T-helper 1 cell treated with Interleukin-12 subunit alpha and Interleukin-12 subunit beta and Interleukin-4 antibody, amounts not matched to agents 30 μg/mL and 1 μg/mL, for 36 hours (primary cell): ENCODE measurements around the gene HMCN1.

Experiments used
- H3K27ac Mint-ChIP-seq: one replicate; pipeline ENCODE4 v1.8.0; 2021; ENCODE audit warnings: mild to moderate bottlenecking, mixed read lengths
- H3K27me3 Mint-ChIP-seq: one replicate; pipeline ENCODE4 v1.8.0; 2021; ENCODE audit warnings: low read depth, mixed read lengths
- H3K36me3 Mint-ChIP-seq: one replicate; pipeline ENCODE4 v1.8.0; 2021; ENCODE audit warnings: low read depth, mixed read lengths
- H3K4me1 Mint-ChIP-seq: one replicate; pipeline ENCODE4 v1.8.0; 2021; ENCODE audit warnings: low read depth, mixed read lengths
- H3K4me3 Mint-ChIP-seq: one replicate; pipeline ENCODE4 v1.8.0; 2021; ENCODE audit warnings: mild to moderate bottlenecking, moderate library complexity, mixed read lengths
- H3K9me3 Mint-ChIP-seq: one replicate; pipeline ENCODE4 v1.8.0; 2021; ENCODE audit warnings: mixed read lengths

HMCN1 gene

GRCh38 chr1:186073697-186074096 is 339.5 kb downstream of the HMCN1 start:
- no peak overlapping the region for H3K4me3 Mint-ChIP-seq
- no peaks in the 10 kb centered on the region for H3K9me3 Mint-ChIP-seq
- peaks cover 11% of the 10 kb centered on the region for H3K27me3 Mint-ChIP-seq
- H3K36me3 Mint-ChIP-seq = no peaks in the 10 kb centered on the region
- no peaks in the 10 kb centered on the region for H3K4me1 Mint-ChIP-seq
- no peak overlapping the region for H3K27ac Mint-ChIP-seq

GRCh38 chr1:186076006-186076405 is 341.8 kb downstream of the HMCN1 start:
- Mint-ChIP-seq H3K36me3 (no peaks in the 10 kb centered on the region), H3K4me1 (no peaks in the 10 kb centered on the region), H3K27me3 (peaks cover 4% of the 10 kb centered on the region), H3K9me3 (no peaks in the 10 kb centered on the region), H3K4me3 (no peak overlapping the region), H3K27ac (no peak overlapping the region)

GRCh38 chr1:186078245-186078644 is 344.1 kb downstream of the HMCN1 start:
- Mint-ChIP-seq H3K27ac (no peak overlapping the region), H3K4me1 (peaks cover 3% of the 10 kb centered on the region), H3K27me3 (peaks cover 4% of the 10 kb centered on the region)

GRCh38 chr1:186079084-186079684 is 345.0 kb downstream of the HMCN1 start:
- peaks cover 3% of the 10 kb centered on the region for H3K4me1 Mint-ChIP-seq
- no peak overlapping the region for H3K27ac Mint-ChIP-seq
- no peaks in the 10 kb centered on the region for H3K36me3 Mint-ChIP-seq
- no peak overlapping the region for H3K4me3 Mint-ChIP-seq
- H3K9me3 Mint-ChIP-seq = no peaks in the 10 kb centered on the region
- peaks cover 4% of the 10 kb centered on the region for H3K27me3 Mint-ChIP-seq

More at GRCh38 chr1:186078245-186078644, 344.1 kb downstream of the HMCN1 start:
- Mint-ChIP-seq H3K36me3 (no peaks in the 10 kb centered on the region), H3K4me3 (no peak overlapping the region), H3K9me3 (no peaks in the 10 kb centered on the region)

GRCh38 chr1:186082235-186082937 is 348.2 kb downstream of the HMCN1 start:
- peaks cover 3% of the 10 kb centered on the region for H3K4me1 Mint-ChIP-seq
- no peaks in the 10 kb centered on the region for H3K9me3 Mint-ChIP-seq
- no peak overlapping the region for H3K4me3 Mint-ChIP-seq
- H3K27ac Mint-ChIP-seq = peak overlapping the region; percentile 4
- H3K27me3 Mint-ChIP-seq = peaks cover 4% of the 10 kb centered on the region
- no peaks in the 10 kb centered on the region for H3K36me3 Mint-ChIP-seq

- Mint-ChIP-seq H3K9me3 (no peaks in the 10 kb centered on the region), H3K36me3 (no peaks in the 10 kb centered on the region), H3K27ac (no peak overlapping the region), H3K4me3 (no peak overlapping the region), H3K4me1 (peaks cover 3% of the 10 kb centered on the region), H3K27me3 (no peaks in the 10 kb centered on the region)
Measured at GRCh38 chr1:186086583-186086982, 352.4 kb downstream of the HMCN1 start.

GRCh38 chr1:186089940-186090339 is 355.7 kb downstream of the HMCN1 start:
- Mint-ChIP-seq H3K27me3 (peaks cover 3% of the 10 kb centered on the region), H3K4me1 (no peaks in the 10 kb centered on the region), H3K27ac (no peak overlapping the region), H3K36me3 (no peaks in the 10 kb centered on the region), H3K9me3 (no peaks in the 10 kb centered on the region), H3K4me3 (no peak overlapping the region)

- Mint-ChIP-seq H3K4me1 (no peaks in the 10 kb centered on the region), H3K27ac (no peak overlapping the region), H3K27me3 (peaks cover 3% of the 10 kb centered on the region), H3K9me3 (no peaks in the 10 kb centered on the region), H3K4me3 (no peak overlapping the region), H3K36me3 (no peaks in the 10 kb centered on the region)
Measured at GRCh38 chr1:186091222-186091720, 357.1 kb downstream of the HMCN1 start.

GRCh38 chr1:186093437-186093836 is 359.2 kb downstream of the HMCN1 start:
- H3K27me3 Mint-ChIP-seq = peaks cover 3% of the 10 kb centered on the region
- H3K36me3 Mint-ChIP-seq = no peaks in the 10 kb centered on the region
- no peaks in the 10 kb centered on the region for H3K4me1 Mint-ChIP-seq
- H3K9me3 Mint-ChIP-seq = no peaks in the 10 kb centered on the region
- no peak overlapping the region for H3K27ac Mint-ChIP-seq
- H3K4me3 Mint-ChIP-seq = no peak overlapping the region

GRCh38 chr1:186094172-186094571 is 360.0 kb downstream of the HMCN1 start:
- H3K4me3 Mint-ChIP-seq = no peak overlapping the region
- peaks cover 3% of the 10 kb centered on the region for H3K27me3 Mint-ChIP-seq
- H3K36me3 Mint-ChIP-seq = no peaks in the 10 kb centered on the region
- no peak overlapping the region for H3K27ac Mint-ChIP-seq
- no peaks in the 10 kb centered on the region for H3K9me3 Mint-ChIP-seq
- H3K4me1 Mint-ChIP-seq = no peaks in the 10 kb centered on the region

GRCh38 chr1:186099336-186100104 is 365.3 kb downstream of the HMCN1 start:
- Mint-ChIP-seq H3K27ac (no peak overlapping the region), H3K4me1 (no peaks in the 10 kb centered on the region), H3K36me3 (no peaks in the 10 kb centered on the region), H3K9me3 (no peaks in the 10 kb centered on the region), H3K4me3 (no peak overlapping the region), H3K27me3 (no peaks in the 10 kb centered on the region)

GRCh38 chr1:186102107-186102506 is 367.9 kb downstream of the HMCN1 start:
- Mint-ChIP-seq H3K9me3 (no peaks in the 10 kb centered on the region), H3K4me1 (no peaks in the 10 kb centered on the region), H3K36me3 (no peaks in the 10 kb centered on the region), H3K27ac (no peak overlapping the region), H3K27me3 (no peaks in the 10 kb centered on the region), H3K4me3 (no peak overlapping the region)

- Mint-ChIP-seq H3K27me3 (no peaks in the 10 kb centered on the region), H3K4me1 (no peaks in the 10 kb centered on the region), H3K9me3 (no peaks in the 10 kb centered on the region), H3K36me3 (no peaks in the 10 kb centered on the region), H3K27ac (no peak overlapping the region), H3K4me3 (no peak overlapping the region)
Measured at GRCh38 chr1:186102547-186103148, 368.5 kb downstream of the HMCN1 start.

GRCh38 chr1:186104459-186104858 is 370.3 kb downstream of the HMCN1 start:
- H3K27ac Mint-ChIP-seq = no peak overlapping the region
- no peaks in the 10 kb centered on the region for H3K27me3 Mint-ChIP-seq
- H3K9me3 Mint-ChIP-seq = no peaks in the 10 kb centered on the region
- H3K4me3 Mint-ChIP-seq = no peak overlapping the region
- H3K4me1 Mint-ChIP-seq = no peaks in the 10 kb centered on the region
- H3K36me3 Mint-ChIP-seq = no peaks in the 10 kb centered on the region
